ENCODE results near the gene TMPRSS9.
"Not testable (repeated sequence)": the region's sequence is repeated elsewhere in the genome, so short reads cannot be mapped to it uniquely, and the experiment has no call there.

TMPRSS9 gene

DNA sequence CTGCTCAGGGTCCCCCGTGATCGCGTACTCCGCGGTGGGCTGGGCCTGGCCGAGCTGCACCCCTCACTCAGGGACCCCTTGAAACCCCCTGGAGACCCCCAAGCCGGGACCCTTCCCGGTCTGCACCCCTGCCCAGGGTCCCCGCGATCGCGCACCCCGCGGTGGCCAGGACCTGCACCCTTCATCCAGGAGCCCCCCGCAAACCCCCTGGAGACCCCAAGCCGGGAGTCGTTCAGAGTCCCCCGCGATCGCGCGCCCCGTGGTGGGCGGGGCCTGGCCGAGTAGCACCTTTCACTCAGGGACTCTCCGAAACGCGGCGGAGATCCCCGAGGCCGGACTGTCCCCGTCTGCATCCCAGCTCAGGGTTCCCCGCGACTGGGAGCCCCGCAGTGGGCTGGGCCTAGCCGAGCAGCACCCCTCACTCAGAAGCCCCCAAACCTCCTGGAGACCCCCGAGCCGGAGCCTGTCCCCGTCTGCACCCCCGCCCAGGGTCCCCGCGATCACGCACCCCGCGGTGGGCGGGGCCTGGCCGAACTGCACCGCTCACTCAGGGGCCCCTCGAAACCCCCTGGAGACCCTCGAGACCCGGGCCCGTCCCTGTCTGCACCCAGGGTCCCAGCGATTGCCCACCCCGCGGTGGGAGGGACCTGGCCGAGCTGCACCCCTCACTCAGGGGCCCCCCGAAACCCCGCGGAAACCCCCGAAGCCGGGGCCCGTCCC, 95.9 kb downstream of the TMPRSS9 start:
- Histone ChIP-seq H3K4me3 (ENCODE audit: low read depth, low read length) (peak overlapping the region; percentile 83), H3K9me3 (ENCODE audit: control insufficient read depth, low read length) (no peaks in the 10 kb centered on the region), H3K4me1 (no peaks in the 10 kb centered on the region), H3K27me3 (ENCODE audit: control insufficient read depth, insufficient read depth, low read length) (no peaks in the 10 kb centered on the region), H3K9ac (peak overlapping the region; percentile 61), H3K27ac (no peak overlapping the region), H3K36me3 (ENCODE audit: control insufficient read depth, insufficient read depth, low read length) (no peaks in the 10 kb centered on the region), H3K79me2 (no peaks in the 10 kb centered on the region), H2AFZ (peak overlapping the region; percentile 72), H3K4me2 (ENCODE audit: low read length) (peak overlapping the region; percentile 71)
- TF ChIP-seq, protein P1, sequence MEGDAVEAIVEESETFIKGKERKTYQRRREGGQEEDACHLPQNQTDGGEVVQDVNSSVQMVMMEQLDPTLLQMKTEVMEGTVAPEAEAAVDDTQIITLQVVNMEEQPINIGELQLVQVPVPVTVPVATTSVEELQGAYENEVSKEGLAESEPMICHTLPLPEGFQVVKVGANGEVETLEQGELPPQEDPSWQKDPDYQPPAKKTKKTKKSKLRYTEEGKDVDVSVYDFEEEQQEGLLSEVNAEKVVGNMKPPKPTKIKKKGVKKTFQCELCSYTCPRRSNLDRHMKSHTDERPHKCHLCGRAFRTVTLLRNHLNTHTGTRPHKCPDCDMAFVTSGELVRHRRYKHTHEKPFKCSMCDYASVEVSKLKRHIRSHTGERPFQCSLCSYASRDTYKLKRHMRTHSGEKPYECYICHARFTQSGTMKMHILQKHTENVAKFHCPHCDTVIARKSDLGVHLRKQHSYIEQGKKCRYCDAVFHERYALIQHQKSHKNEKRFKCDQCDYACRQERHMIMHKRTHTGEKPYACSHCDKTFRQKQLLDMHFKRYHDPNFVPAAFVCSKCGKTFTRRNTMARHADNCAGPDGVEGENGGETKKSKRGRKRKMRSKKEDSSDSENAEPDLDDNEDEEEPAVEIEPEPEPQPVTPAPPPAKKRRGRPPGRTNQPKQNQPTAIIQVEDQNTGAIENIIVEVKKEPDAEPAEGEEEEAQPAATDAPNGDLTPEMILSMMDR (IDR thresholded peaks at IDR 0.05) = no peak

DNA sequence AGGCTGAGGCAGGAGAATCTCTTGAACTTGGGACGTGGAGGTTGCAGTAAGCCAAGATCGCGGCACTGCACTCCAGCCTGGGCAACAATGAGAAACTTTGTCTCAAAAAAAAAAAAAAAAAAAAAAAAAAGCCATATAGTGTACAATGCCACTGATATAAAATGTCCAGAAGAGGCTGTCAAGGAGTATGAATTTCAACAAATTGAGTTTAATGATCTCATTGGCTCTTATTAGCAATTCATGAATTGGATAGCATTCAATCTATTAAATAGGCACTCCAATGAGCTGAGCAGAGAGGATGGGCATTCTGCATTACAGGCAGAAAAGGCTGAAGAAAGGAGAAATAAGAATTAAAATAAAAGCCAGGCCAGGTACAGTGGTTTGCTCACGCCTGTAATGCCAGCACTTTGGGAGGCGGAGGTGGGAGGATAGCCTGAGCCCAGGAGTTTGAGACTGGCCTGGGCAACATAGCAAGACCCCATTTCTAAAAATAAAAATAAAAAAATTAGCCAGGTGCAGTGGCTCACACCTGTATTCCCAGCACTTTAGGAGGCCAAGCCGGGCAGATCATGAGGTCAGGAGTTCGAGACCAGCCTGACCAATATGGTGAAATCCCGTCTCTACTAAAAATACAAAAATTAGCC, 97.5 kb downstream of the TMPRSS9 start:
- Histone ChIP-seq H3K4me1 (no peaks in the 10 kb centered on the region), H3K4me2 (ENCODE audit: low read length) (peak overlapping the region; percentile 73), H3K4me3 (ENCODE audit: low read depth, low read length) (no peak overlapping the region), H3K79me2 (no peaks in the 10 kb centered on the region), H3K9me3 (ENCODE audit: control insufficient read depth, low read length) (no peaks in the 10 kb centered on the region), H3K9ac (no peak overlapping the region), H3K27ac (peak overlapping the region; percentile 53), H2AFZ (peak overlapping the region; percentile 98), H3K27me3 (ENCODE audit: control insufficient read depth, insufficient read depth, low read length) (no peaks in the 10 kb centered on the region), H3K36me3 (ENCODE audit: control insufficient read depth, insufficient read depth, low read length) (no peaks in the 10 kb centered on the region)
- TF ChIP-seq, protein P1 (IDR thresholded peaks at IDR 0.05) = no peak

DNA sequence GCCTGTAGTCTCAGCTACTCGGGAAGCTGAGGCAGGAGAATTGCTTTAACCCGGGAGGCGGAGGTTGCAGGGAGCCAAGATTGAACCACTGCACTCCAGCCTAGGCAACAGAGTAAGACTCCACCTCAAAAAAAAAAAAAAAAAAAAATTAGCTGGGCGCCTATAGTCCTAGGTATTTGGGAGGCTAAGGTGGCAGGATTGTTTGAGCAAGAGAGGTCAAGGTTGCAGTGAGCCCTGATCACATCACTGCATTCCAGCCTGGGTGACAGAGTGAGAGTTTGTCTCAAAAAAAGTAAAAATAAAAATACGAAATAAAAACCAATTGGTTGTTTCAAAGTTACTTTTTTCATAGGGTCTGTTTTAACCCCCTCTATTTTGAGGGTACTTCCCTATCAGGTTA, 98.0 kb downstream of the TMPRSS9 start:
- H3K4me1 ChIP-seq = no peaks in the 10 kb centered on the region
- H3K4me3 ChIP-seq (ENCODE audit: low read depth, low read length) = no peak overlapping the region
- H3K79me2 ChIP-seq = no peaks in the 10 kb centered on the region
- TF ChIP-seq, protein P1 (IDR thresholded peaks at IDR 0.05) = no peak
- no peak overlapping the region for H3K4me2 ChIP-seq (ENCODE audit: low read length)
- no peak overlapping the region for H2AFZ ChIP-seq
- no peak overlapping the region for H3K9ac ChIP-seq
- H3K9me3 ChIP-seq (ENCODE audit: control insufficient read depth, low read length) = no peaks in the 10 kb centered on the region
- no peaks in the 10 kb centered on the region for H3K36me3 ChIP-seq (ENCODE audit: control insufficient read depth, insufficient read depth, low read length)
- no peaks in the 10 kb centered on the region for H3K27me3 ChIP-seq (ENCODE audit: control insufficient read depth, insufficient read depth, low read length)
- no peak overlapping the region for H3K27ac ChIP-seq

DNA sequence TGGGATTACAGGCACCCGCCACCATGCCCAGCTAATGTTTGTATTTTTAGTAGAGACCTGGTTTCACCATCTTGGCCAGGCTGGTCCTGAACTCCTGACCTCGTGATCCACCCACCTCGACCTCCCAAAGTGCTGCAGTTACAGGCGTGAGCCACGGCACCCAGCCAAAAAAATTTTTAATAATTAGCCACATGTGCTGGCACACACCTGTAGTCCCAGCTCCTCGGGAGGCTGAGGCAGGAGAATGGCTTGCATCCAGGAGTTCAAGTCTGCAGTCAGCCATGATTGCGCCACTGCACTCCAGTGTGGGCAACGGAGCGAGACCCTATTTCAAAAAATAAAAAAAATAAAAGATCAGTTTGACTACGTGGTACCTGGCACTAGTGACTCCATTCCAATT, 98.7 kb downstream of the TMPRSS9 start:
- not testable (repeated sequence) for H3K9me3 ChIP-seq (ENCODE audit: control insufficient read depth, low read length); H3K27me3 ChIP-seq (ENCODE audit: control insufficient read depth, insufficient read depth, low read length); H3K36me3 ChIP-seq (ENCODE audit: control insufficient read depth, insufficient read depth, low read length); H2AFZ ChIP-seq; H3K4me3 ChIP-seq (ENCODE audit: low read depth, low read length); H3K9ac ChIP-seq; H3K4me1 ChIP-seq; H3K27ac ChIP-seq; H3K79me2 ChIP-seq; H3K4me2 ChIP-seq (ENCODE audit: low read length)

DNA sequence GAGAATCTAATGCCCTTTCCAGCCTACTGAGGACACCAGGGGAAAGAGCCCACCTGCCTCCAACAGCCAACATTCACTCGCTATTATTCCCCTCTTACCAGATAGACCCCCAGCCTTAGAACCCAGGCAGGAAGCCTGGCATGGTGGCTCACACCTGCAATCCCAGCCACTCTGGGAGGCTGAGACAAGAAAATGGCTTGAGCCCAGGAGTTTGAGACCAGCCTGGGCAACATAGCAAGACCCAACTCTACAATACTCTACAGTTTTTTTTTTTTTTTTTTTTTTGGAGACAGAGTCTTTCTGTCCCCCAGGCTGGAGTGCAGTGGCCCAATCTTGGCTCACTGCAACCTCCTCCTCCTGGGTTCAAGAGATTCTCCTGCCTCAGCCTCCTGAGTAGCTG, 100.2 kb downstream of the TMPRSS9 start:
- H3K4me1 ChIP-seq = no peaks in the 10 kb centered on the region
- H3K36me3 ChIP-seq (ENCODE audit: control insufficient read depth, insufficient read depth, low read length) = no peaks in the 10 kb centered on the region
- no peaks in the 10 kb centered on the region for H3K79me2 ChIP-seq
- no peak overlapping the region for H3K9ac ChIP-seq
- no peak overlapping the region for H3K27ac ChIP-seq
- H2AFZ ChIP-seq = no peak overlapping the region
- TF ChIP-seq, protein P1 (IDR thresholded peaks at IDR 0.05) = no peak
- H3K9me3 ChIP-seq (ENCODE audit: control insufficient read depth, low read length) = no peaks in the 10 kb centered on the region
- no peak overlapping the region for H3K4me3 ChIP-seq (ENCODE audit: low read depth, low read length)
- no peaks in the 10 kb centered on the region for H3K27me3 ChIP-seq (ENCODE audit: control insufficient read depth, insufficient read depth, low read length)
- H3K4me2 ChIP-seq (ENCODE audit: low read length) = no peak overlapping the region
